ENCODE results near the gene RACGAP1.
"Not testable (repeated sequence)": the region's sequence is repeated elsewhere in the genome, so short reads cannot be mapped to it uniquely, and the experiment has no call there.

Gene RACGAP1

GRCh38 chr12:50049254-50050118 lies 24.2 kb upstream of the RACGAP1 start:
- H3K36me3 Mint-ChIP-seq: no peaks in the 10 kb centered on the region
- H3K4me1 Mint-ChIP-seq: no peaks in the 10 kb centered on the region
- no peak overlapping the region for H3K27ac Mint-ChIP-seq
- no peak overlapping the region for H3K4me3 Mint-ChIP-seq
- ATAC-seq (ENCODE audit: low read depth) (no peak), DNase-seq (ENCODE audit: low spot score in 2 of 2) (no peak)
- no peaks in the 10 kb centered on the region for H3K9me3 Mint-ChIP-seq
- peaks cover 19% of the 10 kb centered on the region for H3K27me3 Mint-ChIP-seq

GRCh38 chr12:50047693-50048250 lies 22.5 kb upstream of the RACGAP1 start:
- DNase-seq (ENCODE audit: low spot score in 2 of 2) (no peak), ATAC-seq (ENCODE audit: low read depth) (no peak)
- no peak overlapping the region for H3K4me3 Mint-ChIP-seq
- no peaks in the 10 kb centered on the region for H3K9me3 Mint-ChIP-seq
- H3K36me3 Mint-ChIP-seq: no peaks in the 10 kb centered on the region
- H3K27me3 Mint-ChIP-seq: peaks cover 16% of the 10 kb centered on the region
- no peaks in the 10 kb centered on the region for H3K4me1 Mint-ChIP-seq
- no peak overlapping the region for H3K27ac Mint-ChIP-seq

DNA sequence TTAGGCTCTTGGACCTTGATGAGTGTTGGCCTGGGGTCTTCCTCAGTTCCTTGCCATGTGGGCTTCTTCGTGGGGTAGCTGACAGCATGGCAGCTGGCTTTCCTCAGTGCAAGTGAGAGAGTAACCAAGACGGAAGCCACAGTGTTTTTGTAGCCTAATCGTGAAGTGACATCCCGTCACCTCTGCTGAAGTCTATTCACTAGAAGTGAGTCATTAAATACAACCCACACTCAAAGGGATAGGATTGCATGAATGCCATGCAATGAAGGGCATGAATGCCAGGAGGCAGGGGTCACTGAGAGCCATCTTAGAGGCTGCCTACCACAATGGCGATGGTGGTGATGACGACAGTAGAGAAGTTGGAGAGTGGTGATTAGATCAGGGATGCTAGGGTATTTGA lies 18.6 kb upstream of the RACGAP1 start:
- Mint-ChIP-seq H3K27ac (no peak overlapping the region), H3K4me3 (no peak overlapping the region), H3K27me3 (no peaks in the 10 kb centered on the region), H3K4me1 (no peaks in the 10 kb centered on the region), H3K36me3 (no peaks in the 10 kb centered on the region), H3K9me3 (no peaks in the 10 kb centered on the region)
- no peak for DNase-seq (ENCODE audit: low spot score in 2 of 2)
- ATAC-seq (ENCODE audit: low read depth): no peak

DNA sequence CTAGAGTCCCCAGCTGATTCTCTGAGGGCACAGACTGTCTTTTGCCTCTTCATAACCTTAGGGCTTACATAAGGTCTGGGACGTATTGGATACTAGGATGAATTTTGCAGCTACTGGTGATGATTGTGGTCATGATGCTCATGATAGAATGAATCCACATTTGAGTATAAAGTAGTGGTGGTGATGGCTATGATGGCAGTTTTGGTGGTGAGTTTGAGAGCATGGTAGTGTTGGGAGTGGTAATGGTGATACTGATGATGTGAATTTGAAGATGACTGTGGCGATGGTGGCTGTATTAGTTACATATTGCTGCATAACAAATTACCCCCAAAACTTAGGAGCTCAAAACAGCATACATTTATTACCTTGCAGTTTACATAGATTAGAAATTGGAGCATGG lies 18.0 kb upstream of the RACGAP1 start:
- no peak overlapping the region for H3K27ac Mint-ChIP-seq
- H3K36me3 Mint-ChIP-seq: no peaks in the 10 kb centered on the region
- ATAC-seq (ENCODE audit: low read depth) (no peak), DNase-seq (ENCODE audit: low spot score in 2 of 2) (no peak)
- no peaks in the 10 kb centered on the region for H3K27me3 Mint-ChIP-seq
- no peaks in the 10 kb centered on the region for H3K4me1 Mint-ChIP-seq
- no peaks in the 10 kb centered on the region for H3K9me3 Mint-ChIP-seq
- no peak overlapping the region for H3K4me3 Mint-ChIP-seq

- ATAC-seq (ENCODE audit: low read depth): no peak
- Mint-ChIP-seq H3K4me1 (no peaks in the 10 kb centered on the region), H3K4me3 (no peak overlapping the region), H3K27ac (no peak overlapping the region), H3K27me3 (no peaks in the 10 kb centered on the region), H3K9me3 (no peaks in the 10 kb centered on the region), H3K36me3 (no peaks in the 10 kb centered on the region)
- no peak for DNase-seq (ENCODE audit: low spot score in 2 of 2)
Measured at GRCh38 chr12:50042693-50043092, 17.4 kb upstream of the RACGAP1 start.

DNA sequence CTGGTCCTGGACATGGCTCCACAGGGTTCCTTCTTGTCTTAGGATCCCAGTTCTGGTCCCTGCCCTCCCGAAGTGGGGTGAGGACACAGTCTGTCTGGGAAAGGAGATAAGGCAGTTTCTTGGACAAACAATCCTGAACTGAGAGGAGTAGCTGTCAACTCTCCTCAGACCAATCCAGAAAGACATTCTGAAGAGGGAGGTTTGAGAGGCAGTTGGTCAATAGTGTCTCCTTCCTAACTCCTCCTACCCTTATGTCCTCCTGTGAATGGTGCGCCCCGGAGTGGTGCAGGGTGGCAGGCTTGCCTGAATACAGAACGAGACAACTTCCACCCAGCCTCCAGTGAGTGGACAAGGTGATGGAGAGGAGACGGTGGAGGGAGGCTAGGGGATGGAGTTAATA lies 16.7 kb upstream of the RACGAP1 start:
- H3K4me1 Mint-ChIP-seq: no peaks in the 10 kb centered on the region
- DNase-seq (ENCODE audit: low spot score in 2 of 2) (no peak), ATAC-seq (ENCODE audit: low read depth) (no peak)
- H3K27ac Mint-ChIP-seq: no peak overlapping the region
- H3K9me3 Mint-ChIP-seq: no peaks in the 10 kb centered on the region
- no peaks in the 10 kb centered on the region for H3K27me3 Mint-ChIP-seq
- no peaks in the 10 kb centered on the region for H3K36me3 Mint-ChIP-seq
- no peak overlapping the region for H3K4me3 Mint-ChIP-seq

DNA sequence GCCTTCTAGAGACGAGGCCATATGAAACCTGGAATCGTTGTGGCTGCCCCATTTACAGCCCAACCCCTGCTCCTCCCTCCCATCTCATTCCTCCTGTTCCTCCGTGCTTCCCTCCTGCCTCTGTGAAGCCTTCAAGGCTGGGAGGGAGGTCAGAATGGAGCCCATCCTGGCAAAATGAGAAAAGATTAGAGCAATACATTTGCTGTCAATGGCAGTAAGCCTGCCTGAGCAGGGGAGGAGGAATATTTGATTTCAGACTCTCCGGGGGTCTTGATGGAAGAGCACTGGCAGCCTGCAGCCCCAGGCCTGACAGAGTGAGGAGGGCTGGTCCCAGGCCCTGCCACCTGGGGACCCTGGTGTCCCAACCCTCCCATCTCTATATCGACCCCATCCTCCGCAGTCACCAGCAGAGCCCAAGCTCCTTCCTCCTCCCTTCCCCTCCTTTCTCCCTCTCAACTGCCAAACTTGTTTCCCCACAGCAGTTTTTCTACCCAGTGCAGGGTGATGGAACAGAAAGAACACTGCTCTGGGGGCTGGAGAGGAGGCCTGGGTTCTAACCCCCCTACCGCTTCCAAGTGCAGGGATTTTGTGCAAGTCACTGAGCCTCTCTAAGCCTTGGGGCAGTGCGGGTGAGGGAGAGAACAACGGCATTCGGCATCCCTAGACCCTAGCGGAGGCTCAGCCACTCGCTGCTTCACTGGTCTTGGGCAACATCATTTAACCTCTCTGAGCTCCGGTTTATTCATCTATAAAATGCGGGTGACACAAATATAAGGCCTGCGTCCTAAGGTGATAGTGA lies 16.0 kb upstream of the RACGAP1 start:
- no peaks in the 10 kb centered on the region for H3K4me1 Mint-ChIP-seq
- no peak overlapping the region for H3K4me3 Mint-ChIP-seq
- no peak overlapping the region for H3K27ac Mint-ChIP-seq
- DNase-seq (ENCODE audit: low spot score in 2 of 2): no peak
- H3K9me3 Mint-ChIP-seq: no peaks in the 10 kb centered on the region
- peaks cover 2% of the 10 kb centered on the region for H3K27me3 Mint-ChIP-seq
- ATAC-seq (ENCODE audit: low read depth): no peak
- H3K36me3 Mint-ChIP-seq: no peaks in the 10 kb centered on the region

GRCh38 chr12:50040657-50041056 lies 15.4 kb upstream of the RACGAP1 start:
- H3K27me3 Mint-ChIP-seq: peaks cover 4% of the 10 kb centered on the region
- H3K4me3 Mint-ChIP-seq: no peak overlapping the region
- H3K9me3 Mint-ChIP-seq: no peaks in the 10 kb centered on the region
- ATAC-seq (ENCODE audit: low read depth): no peak
- no peaks in the 10 kb centered on the region for H3K36me3 Mint-ChIP-seq
- no peak for DNase-seq (ENCODE audit: low spot score in 2 of 2)
- H3K27ac Mint-ChIP-seq: no peak overlapping the region
- H3K4me1 Mint-ChIP-seq: no peaks in the 10 kb centered on the region

DNA sequence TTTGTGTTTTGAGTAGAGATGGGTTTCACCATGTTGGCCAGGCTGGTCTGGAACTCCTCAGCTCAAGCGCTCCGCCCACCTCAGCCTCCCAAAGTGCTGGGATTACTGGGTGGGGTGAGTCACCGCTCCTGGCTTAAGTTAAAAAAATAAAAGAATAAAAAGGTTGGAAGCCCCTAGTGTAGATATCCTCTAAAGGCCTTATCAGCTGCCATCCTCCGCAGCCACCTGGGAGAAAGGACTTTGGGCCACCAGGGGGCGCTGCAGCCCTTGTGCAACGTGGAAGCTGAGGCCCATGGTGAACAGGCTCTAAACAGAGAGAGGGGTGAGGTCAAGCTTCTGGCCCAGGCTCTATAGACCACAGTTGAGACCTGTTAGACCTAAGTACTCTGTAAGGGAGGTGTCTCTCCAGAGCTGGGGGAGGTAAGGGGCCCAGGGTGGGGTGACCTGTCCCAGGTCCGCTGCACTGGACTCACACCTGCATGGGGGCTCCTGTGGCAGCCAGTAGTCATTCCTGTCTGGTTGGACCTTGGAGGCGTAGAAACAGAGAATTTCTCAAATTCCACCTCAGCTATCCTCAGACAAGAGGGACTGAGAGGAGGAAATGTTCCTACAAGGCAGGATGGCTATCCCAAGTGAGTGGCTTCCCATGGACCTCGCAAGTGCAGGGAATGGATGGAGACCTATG lies 14.0 kb upstream of the RACGAP1 start:
- DNase-seq (ENCODE audit: low spot score in 2 of 2) (peak; percentile 73 to 75), ATAC-seq (ENCODE audit: low read depth) (peak; percentile 83)
- Mint-ChIP-seq H3K4me1 (no peaks in the 10 kb centered on the region), H3K27me3 (peaks cover 4% of the 10 kb centered on the region), H3K27ac (no peak overlapping the region), H3K4me3 (no peak overlapping the region), H3K9me3 (no peaks in the 10 kb centered on the region), H3K36me3 (no peaks in the 10 kb centered on the region)

GRCh38 chr12:50038336-50038735 lies 13.0 kb upstream of the RACGAP1 start:
- Mint-ChIP-seq H3K4me3 (no peak overlapping the region), H3K36me3 (no peaks in the 10 kb centered on the region), H3K27ac (no peak overlapping the region), H3K4me1 (peaks cover under 1% of the 10 kb centered on the region), H3K27me3 (peaks cover 4% of the 10 kb centered on the region), H3K9me3 (no peaks in the 10 kb centered on the region)
- ATAC-seq (ENCODE audit: low read depth) (no peak), DNase-seq (ENCODE audit: low spot score in 2 of 2) (no peak)

DNA sequence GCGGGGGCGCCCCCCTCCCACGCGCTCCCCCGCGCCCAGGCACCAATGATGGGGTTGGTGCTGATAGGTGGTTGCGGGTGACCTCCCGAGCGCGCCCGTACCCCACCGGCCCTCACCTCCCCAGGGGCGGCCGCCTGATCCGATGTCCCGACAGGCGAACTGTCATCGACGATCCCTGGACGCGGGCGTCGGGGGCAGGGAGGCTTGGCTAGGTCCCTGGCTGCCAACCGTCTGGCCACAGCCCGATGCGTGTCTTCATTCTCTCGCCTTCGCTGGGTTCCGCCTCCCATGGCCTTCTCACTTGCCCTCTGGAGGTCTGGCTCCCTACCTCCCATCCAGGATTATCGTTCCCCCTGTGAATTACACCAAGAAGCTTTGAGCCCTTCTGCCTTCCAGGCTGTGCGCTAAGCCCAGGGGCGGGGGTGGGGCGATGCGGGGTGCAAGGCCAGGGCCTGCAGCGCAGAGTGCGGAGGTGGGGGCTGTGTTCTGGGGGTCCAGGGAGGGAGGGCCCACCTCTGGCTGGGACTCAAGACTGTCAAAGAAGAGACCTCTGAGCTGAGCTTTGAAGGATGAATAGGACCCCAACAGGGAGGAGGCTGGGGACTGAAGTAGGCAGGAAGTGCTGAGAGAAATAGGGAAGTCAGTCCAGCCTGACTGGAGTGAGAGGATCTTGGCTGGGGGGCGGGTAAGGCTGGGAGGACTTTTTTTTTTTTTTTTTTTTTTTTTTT lies 7.7 kb upstream of the RACGAP1 start:
- Mint-ChIP-seq H3K9me3 (no peaks in the 10 kb centered on the region), H3K27me3 (peaks cover 8% of the 10 kb centered on the region), H3K36me3 (no peaks in the 10 kb centered on the region), H3K27ac (peak overlapping the region; percentile 45), H3K4me1 (peaks cover 5% of the 10 kb centered on the region), H3K4me3 (peak overlapping the region; percentile 74)
- ATAC-seq (ENCODE audit: low read depth): peak; percentile 68
- DNase-seq (ENCODE audit: low spot score in 2 of 2): no peak

GRCh38 chr12:50032515-50032853 lies 7.2 kb upstream of the RACGAP1 start:
- DNase-seq (ENCODE audit: low spot score in 2 of 2) (no peak), ATAC-seq (ENCODE audit: low read depth) (no peak)
- peaks cover 9% of the 10 kb centered on the region for H3K27me3 Mint-ChIP-seq
- no peak overlapping the region for H3K27ac Mint-ChIP-seq
- no peaks in the 10 kb centered on the region for H3K9me3 Mint-ChIP-seq
- H3K36me3 Mint-ChIP-seq: no peaks in the 10 kb centered on the region
- H3K4me1 Mint-ChIP-seq: peaks cover 5% of the 10 kb centered on the region
- H3K4me3 Mint-ChIP-seq: peak overlapping the region; percentile 74

DNA sequence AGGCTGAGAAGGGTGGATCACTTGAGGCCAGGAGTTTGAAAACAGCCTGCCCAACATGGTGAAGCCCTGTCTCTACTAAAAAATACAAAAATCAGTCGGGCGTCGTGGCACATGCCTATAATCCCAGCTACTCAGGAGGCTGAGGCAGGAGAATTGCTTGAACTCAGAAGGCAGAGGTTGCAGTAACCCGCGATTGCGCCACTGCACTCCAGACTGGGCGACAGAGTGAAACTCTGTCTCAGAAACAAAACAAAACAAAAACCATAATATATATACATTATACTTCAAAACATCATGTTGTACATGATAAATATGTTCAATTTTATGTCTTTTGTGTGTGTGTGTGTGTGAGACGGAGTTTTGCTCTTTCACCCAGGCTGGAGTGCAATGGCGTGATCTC lies 5.2 kb upstream of the RACGAP1 start:
- not testable (repeated sequence) for H3K9me3 Mint-ChIP-seq; H3K36me3 Mint-ChIP-seq; H3K4me3 Mint-ChIP-seq; H3K27ac Mint-ChIP-seq; ATAC-seq (ENCODE audit: low read depth); H3K27me3 Mint-ChIP-seq; DNase-seq (ENCODE audit: low spot score in 2 of 2); H3K4me1 Mint-ChIP-seq

Measured in memory B cell (primary cell).